Upper lobe of left lung (tissue), 6 donors: ENCODE data around the gene CPEB2. TPM values are rescaled to one million over a fixed set of nuclear protein-coding genes. Genes with fewer than 3 reads are reported as not detected.

ENCODE experiments used
- ATAC-seq, 2 donors: fragments of 200-7000 bp; cut with Tn5 transposase; one replicate each; pipeline ENCODE4 v1.9.1; 2022; ENCODE audit warnings: mild to moderate bottlenecking in 2 of 2, moderate library complexity in 2 of 2; ENCODE audit not compliant: low FRiP score in 2 of 2
- DNase-seq, 2 donors: peaks; one replicate each; pipeline ENCODE4 v3.0.0-alpha.2; 2019 to 2020
- H3K27ac ChIP-seq, 4 donors: fragments of 200-600 bp; sonication (generic); one replicate each; pipeline ENCODE4 v1.5.1; 2016 to 2019
- H3K27me3 ChIP-seq, 4 donors: fragments of 200-600 bp; sonication (generic); one replicate each; pipeline ENCODE4 v1.5.1; 2017 to 2019
- H3K36me3 ChIP-seq, 4 donors: fragments of 200-600 bp; sonication (generic); one replicate each; pipeline ENCODE4 v1.5.1; 2016 to 2019
- H3K4me1 ChIP-seq, 4 donors: fragments of 200-600 bp; sonication (generic); one replicate each; pipeline ENCODE4 v1.5.1; 2018 to 2019
- H3K4me3 ChIP-seq, 4 donors: fragments of 200-600 bp; sonication (generic); one replicate each; pipeline ENCODE4 v1.5.1; 2017 to 2019; ENCODE audit warnings: mild to moderate bottlenecking in 2 of 4, moderate library complexity in 1 of 4
- H3K9me3 ChIP-seq, 4 donors: fragments of 200-600 bp; sonication (generic); one replicate each; pipeline ENCODE4 v1.5.1; 2018 to 2019
- EP300 ChIP-seq, 4 donors: sonication (generic); formaldehyde crosslinking; IDR thresholded peaks; one replicate each; pipeline ENCODE4 v1.5.1; 2017; ENCODE audit warnings: antibody characterized with exemption in 4 of 4, control low read depth in 2 of 4
- POLR2A ChIP-seq, 4 donors: fragments of 450-650 bp; IDR thresholded peaks; one replicate each; pipeline ENCODE4 v1.5.1; 2016 to 2017; ENCODE audit warnings: antibody characterized with exemption in 4 of 4, mild to moderate bottlenecking in 2 of 4
- POLR2AphosphoS5 ChIP-seq, 2 donors: sonication (generic); formaldehyde crosslinking; IDR thresholded peaks; one replicate each; pipeline ENCODE4 v1.5.1; 2017; ENCODE audit warnings: antibody characterized with exemption in 2 of 2
- WGBS, 2 donors: methylation state at CpG; one replicate each; pipeline ENCODE4 v1.1.5; 2017 to 2018; 5-methylcytosine and 5-hydroxymethylcytosine counted together
- total RNA-seq, 6 donors: library from RNA; depleted of rRNA in 4 of 6; stranded (reverse); fragments of >200 nt in 4 of 6; gene quantifications; one replicate each; pipeline versions ENCODE4 v1.1.0 to v1.2.1, GENCODE V29; 2016 to 2021
- TF ChIP-seq, protein P1 (sequence below), 6 experiments: fragments of 450-650 bp in 4 of 6; fragments of 200-600 bp in 2 of 6; sonication (generic) in 2 of 6; IDR thresholded peaks; one replicate each; pipeline ENCODE4 v1.5.1; 2016 to 2019; ENCODE audit warnings: antibody characterized with exemption in 6 of 6
- donor health status: DM: no; HTN: no; CAD: no; lungs with moderate emphysema.
- donor health status: DM: no; HTN: yes; CAD: no; lungs with severe emphysema.

CPEB2 gene
- total RNA-seq, 6 donors from 2014 or later, result 9.3 to 44.6 (median 22.9) TPM

DNA sequence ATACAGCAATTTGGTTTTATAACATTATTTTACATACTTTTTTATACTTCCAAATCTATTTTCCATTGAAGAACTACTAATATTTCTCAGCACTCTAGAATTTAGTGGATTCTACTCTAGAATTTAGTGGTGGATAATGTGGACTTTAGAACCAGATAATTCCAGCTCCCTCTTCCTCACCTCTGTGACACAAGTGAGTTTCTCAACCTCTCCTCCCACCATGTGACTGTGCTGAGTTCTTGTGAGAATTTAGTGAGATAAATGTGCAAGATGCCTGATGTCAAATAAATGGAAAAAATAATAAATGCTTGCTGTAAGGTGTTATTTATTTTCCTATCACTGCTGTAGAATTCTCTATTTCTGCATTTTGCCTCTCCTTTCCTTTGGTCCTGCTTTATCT lies 107.3 kb downstream of the CPEB2 start:
- H3K4me3 ChIP-seq, result no peak overlapping the region
- no peaks in the 10 kb centered on the region for H3K4me1 ChIP-seq
- H3K36me3 ChIP-seq, result no peaks in the 10 kb centered on the region
- DNase-seq (no peak), ATAC-seq (no peak)
- H3K27me3 ChIP-seq, result no peaks in the 10 kb centered on the region
- H3K27ac ChIP-seq, result no peak overlapping the region
- TF ChIP-seq, protein P1, sequence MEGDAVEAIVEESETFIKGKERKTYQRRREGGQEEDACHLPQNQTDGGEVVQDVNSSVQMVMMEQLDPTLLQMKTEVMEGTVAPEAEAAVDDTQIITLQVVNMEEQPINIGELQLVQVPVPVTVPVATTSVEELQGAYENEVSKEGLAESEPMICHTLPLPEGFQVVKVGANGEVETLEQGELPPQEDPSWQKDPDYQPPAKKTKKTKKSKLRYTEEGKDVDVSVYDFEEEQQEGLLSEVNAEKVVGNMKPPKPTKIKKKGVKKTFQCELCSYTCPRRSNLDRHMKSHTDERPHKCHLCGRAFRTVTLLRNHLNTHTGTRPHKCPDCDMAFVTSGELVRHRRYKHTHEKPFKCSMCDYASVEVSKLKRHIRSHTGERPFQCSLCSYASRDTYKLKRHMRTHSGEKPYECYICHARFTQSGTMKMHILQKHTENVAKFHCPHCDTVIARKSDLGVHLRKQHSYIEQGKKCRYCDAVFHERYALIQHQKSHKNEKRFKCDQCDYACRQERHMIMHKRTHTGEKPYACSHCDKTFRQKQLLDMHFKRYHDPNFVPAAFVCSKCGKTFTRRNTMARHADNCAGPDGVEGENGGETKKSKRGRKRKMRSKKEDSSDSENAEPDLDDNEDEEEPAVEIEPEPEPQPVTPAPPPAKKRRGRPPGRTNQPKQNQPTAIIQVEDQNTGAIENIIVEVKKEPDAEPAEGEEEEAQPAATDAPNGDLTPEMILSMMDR (IDR thresholded peaks at IDR 0.05), result no peak
- TF ChIP-seq EP300 (IDR thresholded peaks at IDR 0.05), result no peak
- no peak for TF ChIP-seq POLR2AphosphoS5 (IDR thresholded peaks at IDR 0.05)
- no peak for TF ChIP-seq POLR2A (IDR thresholded peaks at IDR 0.05)
- H3K9me3 ChIP-seq, result no peaks in the 10 kb centered on the region

DNA sequence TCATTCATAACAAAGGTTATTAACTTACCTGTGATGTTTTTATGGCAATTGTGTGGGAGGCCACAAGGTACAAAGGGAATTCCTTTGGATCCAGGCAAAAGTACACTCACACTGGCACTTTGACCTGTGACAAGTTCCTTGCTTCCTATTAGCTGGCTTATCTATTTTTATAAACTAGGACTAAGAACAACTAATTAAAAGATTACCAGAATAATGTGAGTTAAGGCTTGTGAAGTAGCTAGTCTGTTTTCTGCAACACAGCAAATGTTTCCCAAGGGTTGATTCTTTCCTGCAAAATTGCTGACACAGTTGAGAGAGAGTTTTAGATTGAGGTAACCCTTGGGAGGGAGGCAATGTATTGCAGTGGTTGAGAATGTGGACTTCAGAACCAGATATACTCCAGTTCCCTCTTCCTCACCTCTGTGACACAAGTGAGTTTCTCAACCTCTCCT lies 107.9 kb downstream of the CPEB2 start:
- ATAC-seq, result no peak
- H3K9me3 ChIP-seq, result no peaks in the 10 kb centered on the region
- DNase-seq, result no peak
- H3K4me1 ChIP-seq, result no peaks in the 10 kb centered on the region
- no peak overlapping the region for H3K4me3 ChIP-seq
- no peaks in the 10 kb centered on the region for H3K36me3 ChIP-seq
- no peak overlapping the region for H3K27ac ChIP-seq
- no peaks in the 10 kb centered on the region for H3K27me3 ChIP-seq
- TF ChIP-seq POLR2A (IDR thresholded peaks at IDR 0.05), result no peak
- TF ChIP-seq EP300 (IDR thresholded peaks at IDR 0.05), result no peak
- TF ChIP-seq POLR2AphosphoS5 (IDR thresholded peaks at IDR 0.05), result no peak

DNA sequence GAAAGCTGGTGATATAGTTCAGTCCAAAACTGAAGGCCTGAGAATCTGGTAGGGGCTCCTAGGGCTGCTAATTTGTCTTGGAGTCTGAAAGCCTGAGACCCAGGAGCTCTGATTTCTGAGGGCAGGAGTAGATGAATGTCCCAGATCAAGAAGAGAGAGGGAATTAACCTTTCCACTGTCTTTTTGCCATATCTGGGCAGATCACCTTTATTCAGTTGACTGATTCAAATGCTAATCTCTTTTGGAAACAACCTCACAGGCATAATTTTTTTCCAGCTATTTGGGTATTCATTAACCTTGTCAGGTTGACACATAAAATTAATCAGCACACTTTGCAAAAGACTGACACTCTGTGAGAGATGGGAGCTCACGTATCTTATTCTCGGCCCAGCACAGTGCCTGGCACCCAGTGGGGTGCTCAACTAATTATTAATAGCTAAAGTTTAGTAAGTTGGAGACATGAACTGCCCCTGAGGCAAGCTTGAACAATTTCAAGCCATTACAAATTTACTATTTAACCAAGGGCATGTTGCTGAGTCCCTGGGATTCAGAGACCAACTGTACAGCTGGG lies 114.3 kb downstream of the CPEB2 start:
- no peaks in the 10 kb centered on the region for H3K36me3 ChIP-seq
- DNase-seq, result no peak
- no peak overlapping the region for H3K4me3 ChIP-seq
- WGBS, 2 donors, result 84 to 95% methylated on average over 2 of the region's 2 CpGs
- ATAC-seq, result no peak
- peaks cover 0 to 2% (median 0%) of the 10 kb centered on the region in 4 donors for H3K9me3 ChIP-seq
- H3K27ac ChIP-seq, result no peak overlapping the region
- H3K27me3 ChIP-seq, result no peaks in the 10 kb centered on the region
- no peaks in the 10 kb centered on the region for H3K4me1 ChIP-seq
- no peak for TF ChIP-seq POLR2AphosphoS5 (IDR thresholded peaks at IDR 0.05)
- TF ChIP-seq POLR2A (IDR thresholded peaks at IDR 0.05), result no peak
- TF ChIP-seq, protein P1 (IDR thresholded peaks at IDR 0.05), result no peak
- no peak for TF ChIP-seq EP300 (IDR thresholded peaks at IDR 0.05)

DNA sequence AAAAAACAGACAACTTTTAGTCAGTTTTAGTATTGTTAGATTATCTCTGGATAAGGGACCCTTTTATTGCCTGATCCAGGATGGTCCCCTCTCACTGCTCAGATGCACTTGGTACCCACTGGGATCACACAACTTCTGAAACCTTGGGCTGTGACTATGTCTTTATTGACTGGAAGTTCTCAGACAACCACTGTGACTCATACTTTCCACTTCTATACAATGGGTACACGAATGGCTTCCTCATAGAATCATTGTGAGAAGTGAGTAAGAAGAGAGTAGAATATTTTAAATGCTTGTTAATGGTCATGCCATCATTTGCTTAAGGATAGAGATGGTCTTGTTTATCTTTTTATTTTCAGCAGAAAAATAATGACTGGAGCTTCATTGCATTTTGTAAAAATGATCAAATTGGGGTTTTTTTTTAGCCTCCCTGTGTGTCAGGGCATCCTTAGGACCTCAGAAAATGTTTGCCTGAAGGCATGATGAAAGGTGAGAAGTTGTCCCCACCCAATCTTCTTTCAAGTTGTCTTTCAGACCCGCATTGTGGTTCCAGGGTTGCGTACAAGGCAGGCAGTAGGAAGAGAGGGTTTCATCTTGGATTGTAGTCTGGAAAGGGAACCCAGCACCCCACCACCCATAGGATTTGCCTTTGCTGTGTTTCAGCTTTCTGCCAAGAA lies 115.1 kb downstream of the CPEB2 start:
- Histone ChIP-seq H3K27ac (no peak overlapping the region), H3K4me3 (no peak overlapping the region), H3K4me1 (no peaks in the 10 kb centered on the region), H3K36me3 (no peaks in the 10 kb centered on the region), H3K9me3 (peaks cover 0 to 2% (median 0%) of the 10 kb centered on the region in 4 donors), H3K27me3 (no peaks in the 10 kb centered on the region)
- DNase-seq (no peak), ATAC-seq (no peak)
- TF ChIP-seq, protein P1 (IDR thresholded peaks at IDR 0.05), result no peak
- no peak for TF ChIP-seq POLR2A (IDR thresholded peaks at IDR 0.05)
- TF ChIP-seq POLR2AphosphoS5 (IDR thresholded peaks at IDR 0.05), result no peak
- TF ChIP-seq EP300 (IDR thresholded peaks at IDR 0.05), result no peak
- 70 to 79% methylated on average over 3 of the region's 3 CpGs for WGBS, 2 donors

DNA sequence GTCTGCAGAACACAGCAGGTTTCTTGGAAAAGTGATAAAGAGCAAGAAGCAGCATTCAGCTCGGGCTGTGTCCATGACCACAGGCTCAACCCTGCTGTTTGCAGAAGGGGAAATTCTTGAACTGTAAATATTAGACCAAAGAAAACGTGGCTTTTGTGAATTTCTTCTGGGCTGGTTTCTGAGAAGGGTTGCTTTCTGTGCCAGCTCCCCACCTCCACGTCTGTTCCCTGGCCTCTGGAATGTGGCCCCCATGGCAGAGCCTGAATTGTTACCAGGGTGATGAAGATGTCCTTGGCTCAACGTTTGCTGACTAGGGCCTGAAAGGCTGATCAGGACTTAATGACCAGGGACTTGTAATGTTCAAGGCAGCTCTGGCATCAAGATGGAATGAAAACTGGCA lies 116.0 kb downstream of the CPEB2 start:
- no peak for ATAC-seq
- Histone ChIP-seq H3K9me3 (peaks cover 0 to 2% (median 0%) of the 10 kb centered on the region in 4 donors), H3K27me3 (no peaks in the 10 kb centered on the region), H3K27ac (no peak overlapping the region), H3K4me3 (no peak overlapping the region), H3K4me1 (no peaks in the 10 kb centered on the region), H3K36me3 (no peaks in the 10 kb centered on the region)
- no peak for DNase-seq
- WGBS, 2 donors, result 36 to 44% methylated on average over 4 of the region's 4 CpGs
- TF ChIP-seq POLR2A (IDR thresholded peaks at IDR 0.05), result no peak
- no peak for TF ChIP-seq EP300 (IDR thresholded peaks at IDR 0.05)
- TF ChIP-seq, protein P1 (IDR thresholded peaks at IDR 0.05), result no peak
- no peak for TF ChIP-seq POLR2AphosphoS5 (IDR thresholded peaks at IDR 0.05)
